Sigmoid colon (tissue), 3 donors: ENCODE data around the gene NHERF2.

Experiments
- CTCF ChIP-seq, 4 experiments: fragments of 450-650 bp in 3 of 4; fragments of 200-600 bp in 1 of 4; IDR thresholded peaks; one replicate each; pipeline ENCODE4 v1.5.1; 2016 to 2019; ENCODE audit warnings: antibody characterized with exemption in 4 of 4, mild to moderate bottlenecking in 3 of 4, moderate library complexity in 2 of 4
- POLR2A ChIP-seq, 2 donors: fragments of 450-650 bp; IDR thresholded peaks; one replicate each; pipeline ENCODE4 v1.6.1; 2016; ENCODE audit warnings: antibody characterized with exemption in 2 of 2, mild to moderate bottlenecking in 2 of 2, moderate library complexity in 2 of 2

GRCh38 chr16:2031081-2031577 lies 4.4 kb downstream of the NHERF2 start:
- TF ChIP-seq CTCF (IDR thresholded peaks at IDR 0.05) (no peak), POLR2A (IDR thresholded peaks at IDR 0.05) (no peak)
